HG02642 (cell line): ENCODE results near the gene C16orf96.

Experiments
- ATAC-seq: cut with Tn5 transposase; IDR thresholded peaks from one replicate; pipeline ENCODE4 v1.9.1; 2021; ENCODE audit warnings: mild to moderate bottlenecking; ENCODE audit not compliant: unreplicated experiment, poor library complexity

C16orf96 gene

GRCh38 chr16:4637501-4638166 lies 81.5 kb downstream of the C16orf96 start:
- no peak for ATAC-seq

DNA sequence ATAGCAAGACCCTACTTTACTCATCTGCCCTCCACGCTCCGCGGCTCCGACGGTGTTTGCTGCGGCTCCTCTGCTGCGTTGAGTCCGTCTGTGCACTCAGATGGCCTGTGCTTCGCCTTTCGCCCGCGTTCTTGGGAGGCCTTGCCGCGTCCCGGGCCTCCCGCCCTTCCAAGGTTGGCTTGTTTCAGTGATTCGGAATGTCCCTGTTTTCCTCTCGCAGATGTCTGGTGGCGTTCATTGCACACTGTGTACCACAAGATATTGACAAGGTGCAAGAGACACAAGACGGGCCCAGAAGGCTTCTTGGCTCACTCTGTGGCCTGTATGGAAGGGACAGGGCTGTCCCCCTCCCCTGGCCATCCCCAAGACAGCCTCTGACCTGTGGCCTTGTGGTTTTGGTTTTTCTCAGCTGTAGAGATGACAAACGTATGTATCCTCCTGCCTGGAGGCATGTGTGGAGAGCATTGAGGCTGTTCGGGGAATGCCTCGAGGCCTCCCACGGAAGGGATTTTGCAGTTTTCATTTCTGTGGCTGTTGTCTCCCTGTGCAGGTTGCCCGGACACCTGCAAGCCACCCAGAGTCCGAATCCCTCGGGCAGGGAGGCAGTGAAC lies 83.9 kb downstream of the C16orf96 start:
- ATAC-seq = no peak

- no peak for ATAC-seq
Observed at GRCh38 chr16:4640572-4641305, 84.6 kb downstream of the C16orf96 start.

DNA sequence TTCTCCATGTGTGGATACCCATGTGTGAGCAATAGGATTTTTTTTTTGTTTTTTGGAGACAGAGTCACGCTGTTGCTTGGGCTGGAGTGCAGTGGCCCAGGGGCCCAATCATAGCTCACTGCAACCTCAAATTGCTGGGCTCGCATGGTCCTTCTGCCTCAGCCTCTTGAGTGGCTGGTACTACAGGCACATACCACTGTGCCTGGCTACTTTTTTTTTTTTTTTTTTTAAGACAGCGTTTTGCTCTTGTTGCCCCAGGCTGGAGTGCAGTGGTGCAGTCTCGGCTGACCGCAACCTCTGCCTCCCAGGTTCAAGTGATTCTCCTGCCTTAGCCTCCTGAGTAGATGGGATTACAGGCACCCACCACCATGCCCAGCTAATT lies 85.2 kb downstream of the C16orf96 start:
- ATAC-seq = no peak

GRCh38 chr16:4641895-4642294 lies 85.8 kb downstream of the C16orf96 start:
- no peak for ATAC-seq

DNA sequence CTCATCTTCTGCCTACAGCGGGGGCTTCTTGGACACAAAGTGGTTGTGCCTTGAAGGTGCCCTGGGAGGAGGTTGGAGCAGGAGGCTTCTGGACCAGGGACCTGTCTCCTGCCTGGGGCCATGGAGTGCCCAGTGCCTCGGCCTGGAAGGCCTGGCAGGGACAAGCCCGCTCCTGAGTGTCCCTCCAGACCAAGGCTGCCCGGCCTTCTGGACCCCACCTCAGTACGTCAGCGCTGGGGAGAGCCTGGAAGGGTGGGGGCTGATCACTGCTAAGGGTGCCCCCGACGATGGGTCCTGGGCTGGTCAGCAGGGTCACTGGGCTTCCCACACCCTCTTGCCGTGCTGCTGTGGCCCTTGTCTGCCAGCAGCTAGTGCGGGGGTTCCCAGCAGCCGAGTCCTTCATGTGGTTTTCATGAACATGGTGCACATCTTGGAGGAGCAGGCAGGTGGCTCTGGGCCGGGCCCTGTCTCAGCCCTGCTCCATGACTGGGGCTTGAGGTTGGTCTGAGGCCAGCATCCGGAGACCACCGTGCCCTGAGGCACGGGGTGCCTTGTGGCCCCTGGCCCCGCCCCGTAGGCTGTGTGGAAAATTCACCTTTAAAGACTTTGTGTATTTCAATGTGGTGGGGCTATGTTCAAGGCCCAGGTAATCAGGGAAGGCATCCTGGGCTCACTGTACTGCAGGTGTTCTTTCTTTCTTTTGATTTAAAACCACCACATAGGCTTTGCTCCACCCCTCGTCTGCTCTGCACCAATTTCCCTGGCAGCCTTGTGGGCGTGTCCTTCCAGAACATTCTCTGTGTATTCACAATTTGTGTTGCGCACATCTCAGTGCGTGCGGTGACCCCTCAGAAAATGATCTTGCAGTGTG lies 90.9 kb downstream of the C16orf96 start:
- ATAC-seq = no peak

- ATAC-seq = no peak
Observed at GRCh38 chr16:4647644-4647980, 91.5 kb downstream of the C16orf96 start.

- ATAC-seq = no peak
Observed at GRCh38 chr16:4648917-4649316, 92.8 kb downstream of the C16orf96 start.

GRCh38 chr16:4649744-4650442 lies 93.8 kb downstream of the C16orf96 start:
- no peak for ATAC-seq
